HG02870 (cell line): ENCODE measurements around the gene STK10.

Experiments used
- ATAC-seq: cut with Tn5 transposase; IDR thresholded peaks from one replicate; pipeline ENCODE4 v1.9.1; 2021; ENCODE audit warnings: mild to moderate bottlenecking, moderate library complexity; ENCODE audit not compliant: unreplicated experiment

Gene STK10

GRCh38 chr5:172111852-172112225 is 76.2 kb downstream of the STK10 start:
- ATAC-seq = no peak

- peak; percentile 66 for ATAC-seq
These were observed 76.8 kb downstream of the STK10 start for GRCh38 chr5:172110921-172111851.

GRCh38 chr5:172110260-172110815 is 77.7 kb downstream of the STK10 start:
- no peak for ATAC-seq

- ATAC-seq = no peak
These were observed 78.3 kb downstream of the STK10 start for GRCh38 chr5:172109749-172110148.

GRCh38 chr5:172107571-172107970 is 80.5 kb downstream of the STK10 start:
- no peak for ATAC-seq

- ATAC-seq = no peak
These were observed 81.3 kb downstream of the STK10 start for GRCh38 chr5:172106511-172107356.

GRCh38 chr5:172105811-172106210 is 82.2 kb downstream of the STK10 start:
- no peak for ATAC-seq

GRCh38 chr5:172104801-172105701 is 83.0 kb downstream of the STK10 start:
- ATAC-seq = no peak

GRCh38 chr5:172104021-172104420 is 84.0 kb downstream of the STK10 start:
- ATAC-seq = no peak

GRCh38 chr5:172102913-172103626 is 85.0 kb downstream of the STK10 start:
- no peak for ATAC-seq

- ATAC-seq = no peak
These were observed 85.7 kb downstream of the STK10 start for GRCh38 chr5:172102218-172102870.

GRCh38 chr5:172101547-172102217 is 86.3 kb downstream of the STK10 start:
- ATAC-seq = no peak

- no peak for ATAC-seq
These were observed 89.1 kb downstream of the STK10 start for GRCh38 chr5:172098883-172099282.

- no peak for ATAC-seq
These were observed 90.0 kb downstream of the STK10 start for GRCh38 chr5:172098046-172098445.

GRCh38 chr5:172097356-172097755 is 90.7 kb downstream of the STK10 start:
- ATAC-seq = no peak

- ATAC-seq = no peak
These were observed 91.7 kb downstream of the STK10 start for GRCh38 chr5:172096207-172096940.

GRCh38 chr5:172095368-172096206 is 92.4 kb downstream of the STK10 start:
- no peak for ATAC-seq
